Natural killer cell (primary cell): Measurements from ENCODE around the gene NXPE2. TPM values are rescaled to one million over a fixed set of nuclear protein-coding genes. Genes with fewer than 3 reads are reported as not detected.

Experiments used
- ATAC-seq, 3 donors: fragments of 150-1000 bp in 2 of 3; fragments of 200-7000 bp in 1 of 3; cut with Tn5 transposase; 1 replicate in 1 of 3; 2 replicates in 2 of 3; pipeline ENCODE4 v1.10.0; 2021; ENCODE audit warnings: mild to moderate bottlenecking in 2 of 3, moderate library complexity in 2 of 3
- DNase-seq, 2 donors: peaks; one replicate each; pipeline versions ENCODE4 v3.0.0 to v3.0.0-alpha.2; 2013 to 2021; ENCODE audit warnings: mixed read lengths in 1 of 2
- H3K27ac ChIP-seq: one replicate; pipeline ENCODE4 v1.5.1; 2013; ENCODE audit warnings: mild to moderate bottlenecking, low read length
- H3K27me3 ChIP-seq: one replicate; pipeline ENCODE4 v1.6.1; 2013; ENCODE audit warnings: low read length; ENCODE audit not compliant: control insufficient read depth, insufficient read depth
- H3K36me3 ChIP-seq: one replicate; pipeline ENCODE4 v1.6.1; 2013; ENCODE audit warnings: low read length; ENCODE audit not compliant: control insufficient read depth, insufficient read depth
- H3K4me1 ChIP-seq: one replicate; pipeline ENCODE4 v1.6.1; 2013; ENCODE audit warnings: low read length; ENCODE audit not compliant: control insufficient read depth, insufficient read depth
- H3K4me3 ChIP-seq: one replicate; pipeline ENCODE4 v1.5.1; 2013; ENCODE audit warnings: low read length
- H3K9me3 ChIP-seq: one replicate; pipeline ENCODE4 v1.6.1; 2013; ENCODE audit warnings: low read length; ENCODE audit not compliant: control insufficient read depth, insufficient read depth
- H3K27ac Mint-ChIP-seq, 2 donors: one replicate each; pipeline ENCODE4 v1.8.0; 2022; ENCODE audit warnings: mild to moderate bottlenecking in 2 of 2, mixed read lengths in 2 of 2, moderate library complexity in 1 of 2
- H3K27me3 Mint-ChIP-seq, 2 donors: one replicate each; pipeline ENCODE4 v1.8.0; 2022; ENCODE audit warnings: low read depth in 2 of 2, mixed read lengths in 2 of 2
- H3K36me3 Mint-ChIP-seq: one replicate; pipeline ENCODE4 v1.8.0; 2022; ENCODE audit warnings: mixed read lengths
- H3K4me1 Mint-ChIP-seq, 2 donors: one replicate each; pipeline ENCODE4 v1.8.0; 2022; ENCODE audit warnings: mixed read lengths in 2 of 2
- H3K4me3 Mint-ChIP-seq: one replicate; pipeline ENCODE4 v1.8.0; 2022; ENCODE audit warnings: mild to moderate bottlenecking, moderate library complexity, mixed read lengths
- H3K9me3 Mint-ChIP-seq, 2 donors: one replicate each; pipeline ENCODE4 v1.8.0; 2022; ENCODE audit warnings: mixed read lengths in 2 of 2
- CTCF ChIP-seq: fragments of 200-600 bp; IDR thresholded peaks from one replicate; pipeline ENCODE4 v1.8.0; 2022; ENCODE audit warnings: antibody characterized with exemption
- WGBS: methylation state at CpG from one replicate; pipeline ENCODE4 v1.1.7; 2013; ENCODE audit warnings: missing lambda C conversion rate; ENCODE audit not compliant: insufficient coverage; 5-methylcytosine and 5-hydroxymethylcytosine counted together
- intact Hi-C: fragments of 100-400 bp; cut with micrococcal nuclease; formaldehyde crosslinking; loops from one replicate; pipeline ENCODE4 v1.14.2; 2022
- total RNA-seq, 4 donors: library from RNA; stranded (reverse); fragments of 120-200 nt in 1 of 4; gene quantifications; one replicate each; pipeline versions ENCODE4 v1.2.3 to v1.2.4, GENCODE V29; 2013 to 2022

Gene NXPE2
- total RNA-seq, 3 donors from 2014 or later (not counting 1 experiment from before 2014, with no cell fraction given) = not detected

- H3K27ac Mint-ChIP-seq = no peak overlapping the region
These were observed 10.2 kb upstream of the NXPE2 start for GRCh38 chr11:114668109-114668508.

GRCh38 chr11:114673661-114674060, 4.7 kb upstream of the NXPE2 start:
- Histone ChIP-seq H3K27me3 (no peaks in the 10 kb centered on the region), H3K9me3 (no peaks in the 10 kb centered on the region), H3K4me1 (no peaks in the 10 kb centered on the region), H3K36me3 (no peaks in the 10 kb centered on the region), H3K4me3 (no peak overlapping the region), H3K27ac (no peak overlapping the region)
- TF ChIP-seq CTCF = no peak
- DNase-seq (no peak), ATAC-seq (no peak)
- H3K36me3 Mint-ChIP-seq = no peaks in the 10 kb centered on the region
- H3K27ac Mint-ChIP-seq = no peak overlapping the region
- no peak overlapping the region for H3K4me3 Mint-ChIP-seq
- intact Hi-C loops = no loop called here
- H3K9me3 Mint-ChIP-seq = peaks cover 10 to 14% of the 10 kb centered on the region in 2 donors
- H3K4me1 Mint-ChIP-seq = no peaks in the 10 kb centered on the region
- H3K27me3 Mint-ChIP-seq = peaks cover 0 to 8% of the 10 kb centered on the region in 2 donors

More at GRCh38 chr11:114668109-114668508, 10.2 kb upstream of the NXPE2 start:
- no peaks in the 10 kb centered on the region for H3K36me3 ChIP-seq
- Mint-ChIP-seq H3K9me3 (peaks cover 10% of the 10 kb centered on the region in 2 donors), H3K4me1 (no peaks in the 10 kb centered on the region), H3K27me3 (peaks cover 0 to 8% of the 10 kb centered on the region in 2 donors), H3K36me3 (no peaks in the 10 kb centered on the region), H3K4me3 (no peak overlapping the region)
- no peaks in the 10 kb centered on the region for H3K9me3 ChIP-seq
- no peak overlapping the region for H3K4me3 ChIP-seq
- no peaks in the 10 kb centered on the region for H3K4me1 ChIP-seq
- TF ChIP-seq CTCF = no peak
- DNase-seq (no peak), ATAC-seq (no peak)
- H3K27ac ChIP-seq = no peak overlapping the region
- no peaks in the 10 kb centered on the region for H3K27me3 ChIP-seq
- intact Hi-C loops = no loop called here

GRCh38 chr11:114679505-114679904, 1.2 kb downstream of the NXPE2 start:
- no peaks in the 10 kb centered on the region for H3K4me1 ChIP-seq
- WGBS = 82% methylated on average over 4 of the region's 4 CpGs
- Mint-ChIP-seq H3K27ac (no peak overlapping the region), H3K4me3 (no peak overlapping the region), H3K27me3 (no peaks in the 10 kb centered on the region), H3K4me1 (no peaks in the 10 kb centered on the region), H3K36me3 (no peaks in the 10 kb centered on the region), H3K9me3 (peaks cover 2 to 9% of the 10 kb centered on the region in 2 donors)
- no peak for TF ChIP-seq CTCF
- no peak for ATAC-seq
- H3K4me3 ChIP-seq = no peak overlapping the region
- no peaks in the 10 kb centered on the region for H3K9me3 ChIP-seq
- DNase-seq = no peak
- no peaks in the 10 kb centered on the region for H3K27me3 ChIP-seq
- H3K36me3 ChIP-seq = no peaks in the 10 kb centered on the region
- H3K27ac ChIP-seq = no peak overlapping the region
- intact Hi-C loops = no loop called here

GRCh38 chr11:114683007-114683406, 4.7 kb downstream of the NXPE2 start:
- no peak for ATAC-seq
- no peaks in the 10 kb centered on the region for H3K4me1 Mint-ChIP-seq
- H3K9me3 Mint-ChIP-seq = peaks cover 4 to 9% of the 10 kb centered on the region in 2 donors
- no peak for DNase-seq
- no peak overlapping the region for H3K4me3 Mint-ChIP-seq
- H3K27ac Mint-ChIP-seq = no peak overlapping the region
- no peak for TF ChIP-seq CTCF
- intact Hi-C loops = no loop called here
- Histone ChIP-seq H3K27ac (no peak overlapping the region), H3K4me1 (no peaks in the 10 kb centered on the region), H3K36me3 (no peaks in the 10 kb centered on the region), H3K4me3 (no peak overlapping the region), H3K27me3 (no peaks in the 10 kb centered on the region), H3K9me3 (no peaks in the 10 kb centered on the region)
- H3K36me3 Mint-ChIP-seq = no peaks in the 10 kb centered on the region
- WGBS = no CpG with 5 or more reads among the region's 1 CpG
- no peaks in the 10 kb centered on the region for H3K27me3 Mint-ChIP-seq
